Left ventricle myocardium inferior (tissue), 1 donor: ENCODE data around the gene SPDYE18. TPM values are rescaled to one million over a fixed set of nuclear protein-coding genes. Genes with fewer than 3 reads are reported as not detected.
"Not testable (repeated sequence)": the region's sequence is repeated elsewhere in the genome, so short reads cannot be mapped to it uniquely, and the experiment has no call there.

ENCODE experiments used
- DNase-seq: peaks from one replicate; pipeline ENCODE4 v3.0.0-alpha.2; 2020
- H3K27ac ChIP-seq: fragments of 200-600 bp; replicated peaks from 2 replicates; pipeline ENCODE4 v1.8.0; 2021
- H3K27me3 ChIP-seq: fragments of 200-600 bp; 2 replicates; pipeline ENCODE4 v1.8.0; 2021; ENCODE audit warnings: low read depth
- H3K36me3 ChIP-seq: fragments of 200-600 bp; 2 replicates; pipeline ENCODE4 v1.8.0; 2021
- H3K4me1 ChIP-seq: fragments of 200-600 bp; 2 replicates; pipeline ENCODE4 v1.8.0; 2021
- H3K4me3 ChIP-seq: fragments of 200-600 bp; 2 replicates; pipeline ENCODE4 v1.8.0; 2021; ENCODE audit warnings: mild to moderate bottlenecking, moderate library complexity
- H3K9me3 ChIP-seq: fragments of 200-600 bp; replicated peaks from 2 replicates; pipeline ENCODE4 v1.8.0; 2021
- intact Hi-C: fragments of 100-400 bp; cut with micrococcal nuclease; formaldehyde crosslinking; loops from one replicate; pipeline ENCODE4 v1.11.0; 2022
- long read RNA-seq: library from polyadenylated mRNA; unstranded; transcript quantifications from one replicate; pipeline ENCODE4 v2.0.0, GENCODE V29; 2021
- total RNA-seq: library from RNA; stranded (reverse); fragmentation: NEBNext Ultra II Directional; extraction: Animal tissue kit (Norgen Biotek cat#: 25700); gene quantifications from one replicate; pipeline ENCODE4 v1.2.1, GENCODE V29; 2021
- donor health status: DM: no; HTN: yes; CAD: no; lungs with severe emphysema.

SPDYE18 gene
- not detected for total RNA-seq
- long read RNA-seq = 0 reads

GRCh38 chr7:77062557-77062956, at the start of gene SPDYE18:
TSS of gene SPDYE18 (minus strand) at chr7:77062558. CDS start at chr7:77060512, 2,046 bp downstream.
- H3K27me3 ChIP-seq, DNase-seq, H3K4me3 ChIP-seq, H3K4me1 ChIP-seq, H3K9me3 ChIP-seq, H3K36me3 ChIP-seq, H3K27ac ChIP-seq, intact Hi-C loops: not testable (repeated sequence)

- H3K4me1 ChIP-seq = not testable (repeated sequence)
Observed at GRCh38 chr7:77108362-77108761, 46.0 kb upstream of the SPDYE18 start.

GRCh38 chr7:77107659-77108058, 45.3 kb upstream of the SPDYE18 start:
- H3K27me3 ChIP-seq, H3K27ac ChIP-seq, H3K36me3 ChIP-seq, H3K4me3 ChIP-seq, H3K9me3 ChIP-seq, H3K4me1 ChIP-seq, intact Hi-C loops, DNase-seq: not testable (repeated sequence)

More at GRCh38 chr7:77108362-77108761, 46.0 kb upstream of the SPDYE18 start:
- H3K27ac ChIP-seq, DNase-seq, H3K27me3 ChIP-seq, H3K9me3 ChIP-seq, intact Hi-C loops, H3K4me3 ChIP-seq, H3K36me3 ChIP-seq: not testable (repeated sequence)

- H3K27ac ChIP-seq, DNase-seq, H3K4me1 ChIP-seq, H3K36me3 ChIP-seq, H3K4me3 ChIP-seq, intact Hi-C loops, H3K27me3 ChIP-seq, H3K9me3 ChIP-seq: not testable (repeated sequence)
Observed at GRCh38 chr7:77105904-77106303, 43.5 kb upstream of the SPDYE18 start.

GRCh38 chr7:77102671-77103070, 40.3 kb upstream of the SPDYE18 start:
- H3K9me3 ChIP-seq, DNase-seq, H3K36me3 ChIP-seq, intact Hi-C loops, H3K27me3 ChIP-seq, H3K4me1 ChIP-seq, H3K27ac ChIP-seq, H3K4me3 ChIP-seq: not testable (repeated sequence)

- H3K4me3 ChIP-seq, H3K27me3 ChIP-seq, H3K27ac ChIP-seq, H3K4me1 ChIP-seq, DNase-seq, H3K9me3 ChIP-seq, H3K36me3 ChIP-seq, intact Hi-C loops: not testable (repeated sequence)
Observed at GRCh38 chr7:77101187-77101586, 38.8 kb upstream of the SPDYE18 start.

- not testable (repeated sequence) for H3K27ac ChIP-seq
Observed at GRCh38 chr7:77100501-77100900, 38.1 kb upstream of the SPDYE18 start.

GRCh38 chr7:77092301-77092700, 29.9 kb upstream of the SPDYE18 start:
- intact Hi-C loops, H3K27ac ChIP-seq, H3K27me3 ChIP-seq, H3K4me1 ChIP-seq, H3K4me3 ChIP-seq, DNase-seq, H3K9me3 ChIP-seq: not testable (repeated sequence)
- H3K36me3 ChIP-seq = peaks cover 23% of the 10 kb centered on the region

More at GRCh38 chr7:77100501-77100900, 38.1 kb upstream of the SPDYE18 start:
- H3K4me1 ChIP-seq, DNase-seq, H3K4me3 ChIP-seq, H3K27me3 ChIP-seq, intact Hi-C loops, H3K9me3 ChIP-seq, H3K36me3 ChIP-seq: not testable (repeated sequence)

- intact Hi-C loops, H3K9me3 ChIP-seq, H3K4me3 ChIP-seq, H3K27me3 ChIP-seq, H3K27ac ChIP-seq, H3K36me3 ChIP-seq, DNase-seq, H3K4me1 ChIP-seq: not testable (repeated sequence)
Observed at GRCh38 chr7:77082192-77082591, 19.8 kb upstream of the SPDYE18 start.

- intact Hi-C loops, H3K4me3 ChIP-seq, DNase-seq, H3K27me3 ChIP-seq, H3K36me3 ChIP-seq, H3K27ac ChIP-seq, H3K9me3 ChIP-seq, H3K4me1 ChIP-seq: not testable (repeated sequence)
Observed at GRCh38 chr7:77080236-77080635, 17.9 kb upstream of the SPDYE18 start.

- H3K9me3 ChIP-seq, H3K4me1 ChIP-seq, H3K27me3 ChIP-seq, DNase-seq, intact Hi-C loops, H3K4me3 ChIP-seq: not testable (repeated sequence)
- Histone ChIP-seq H3K27ac (peak overlapping the region; percentile 69), H3K36me3 (peaks cover 12% of the 10 kb centered on the region)
Observed at GRCh38 chr7:77079624-77080023, 17.3 kb upstream of the SPDYE18 start.

GRCh38 chr7:77079112-77079511, 16.8 kb upstream of the SPDYE18 start:
- intact Hi-C loops, H3K9me3 ChIP-seq, H3K27me3 ChIP-seq, H3K4me3 ChIP-seq, H3K4me1 ChIP-seq, DNase-seq: not testable (repeated sequence)
- Histone ChIP-seq H3K27ac (peak overlapping the region; percentile 69), H3K36me3 (peaks cover 17% of the 10 kb centered on the region)

GRCh38 chr7:77077060-77077459, 14.7 kb upstream of the SPDYE18 start:
- H3K4me1 ChIP-seq, DNase-seq, H3K27ac ChIP-seq, H3K4me3 ChIP-seq, H3K9me3 ChIP-seq, intact Hi-C loops, H3K27me3 ChIP-seq: not testable (repeated sequence)
- peaks cover 13% of the 10 kb centered on the region for H3K36me3 ChIP-seq

GRCh38 chr7:77074786-77075396, 12.5 kb upstream of the SPDYE18 start:
- H3K27me3 ChIP-seq, intact Hi-C loops, H3K36me3 ChIP-seq, H3K4me1 ChIP-seq, H3K27ac ChIP-seq, H3K9me3 ChIP-seq, DNase-seq, H3K4me3 ChIP-seq: not testable (repeated sequence)
